OCI-LY7 (cell line): ENCODE data around the gene TGFB1. TPM values are rescaled to one million over a fixed set of nuclear protein-coding genes. Genes with fewer than 3 reads are reported as not detected.

Experiments used
- BruUV-seq: library from RNA; stranded (reverse); fragments of 400-500 nt; replicated peaks from 2 replicates; lab custom pipeline; 2021; lab: Mats Ljungman, UMichigan
- CTCF ChIA-PET: fragments of 300-600 bp; sonication (Branson Sonifier 250); formaldehyde crosslinking; loops from one replicate; lab custom pipeline; 2022; ENCODE audit warnings: antibody characterized with exemption; ENCODE audit not compliant: unreplicated experiment; lab: Charles Lee
- POLR2A ChIA-PET: fragments of 300-600 bp; sonication (Branson Sonifier 250); formaldehyde crosslinking; loops from one replicate; lab custom pipeline; 2022; ENCODE audit warnings: antibody characterized with exemption; lab: Charles Lee
- DNase-seq: peaks from one replicate; pipeline ENCODE4 v3.0.0-alpha.2; 2015; ENCODE audit warnings: low spot score
- H2AFZ ChIP-seq: fragments of 200-600 bp; sonication (generic), shearing (Covaris generic); 2 replicates; pipeline ENCODE4 v1.6.1; 2014; ENCODE audit warnings: mild to moderate bottlenecking, antibody characterized with exemption, low read length, moderate library complexity
- H3K27ac ChIP-seq: fragments of 200-600 bp; sonication (generic); 2 replicates; pipeline ENCODE4 v1.5.1; 2014; ENCODE audit warnings: mixed run types, low read depth, mild to moderate bottlenecking, moderate library complexity, low read length, inconsistent platforms; ENCODE audit not compliant: poor library complexity, severe bottlenecking
- H3K36me3 ChIP-seq: fragments of 200-600 bp; sonication (generic); 2 replicates; pipeline ENCODE4 v1.6.1; 2014; ENCODE audit warnings: mild to moderate bottlenecking, antibody characterized with exemption, low read length, moderate library complexity, mixed read lengths; ENCODE audit not compliant: insufficient read depth
- H3K4me1 ChIP-seq: fragments of 200-600 bp; sonication (generic); 2 replicates; pipeline ENCODE4 v1.5.1; 2014; ENCODE audit warnings: mild to moderate bottlenecking, low read length; ENCODE audit not compliant: insufficient read depth, poor library complexity, severe bottlenecking
- H3K4me2 ChIP-seq: fragments of 200-600 bp; sonication (generic); 2 replicates; pipeline ENCODE4 v1.6.1; 2014; ENCODE audit warnings: mild to moderate bottlenecking, low read length
- H3K4me3 ChIP-seq: fragments of 200-600 bp; sonication (generic); 2 replicates; pipeline ENCODE4 v1.5.1; 2014; ENCODE audit warnings: mild to moderate bottlenecking, low read depth, low read length; ENCODE audit not compliant: poor library complexity, severe bottlenecking
- H3K79me2 ChIP-seq: fragments of 200-600 bp; sonication (generic); 2 replicates; pipeline ENCODE4 v1.6.1; 2016; ENCODE audit warnings: low read depth, mild to moderate bottlenecking, low read length, moderate library complexity, mixed read lengths; ENCODE audit not compliant: insufficient read depth
- H3K9me2 ChIP-seq: fragments of 200-600 bp; sonication (generic); 2 replicates; pipeline ENCODE4 v1.6.1; 2016; ENCODE audit warnings: mild to moderate bottlenecking, low read length, mixed read lengths; ENCODE audit not compliant: insufficient read depth
- H3K9me3 ChIP-seq: fragments of 200-600 bp; sonication (generic); 2 replicates; pipeline ENCODE4 v1.6.1; 2014; ENCODE audit warnings: mild to moderate bottlenecking, mixed run types, low read length, mixed read lengths
- H4K20me1 ChIP-seq: fragments of 200-600 bp; sonication (generic); 2 replicates; pipeline ENCODE4 v1.6.1; 2014; ENCODE audit warnings: mild to moderate bottlenecking, antibody characterized with exemption, low read length, moderate library complexity, mixed read lengths; ENCODE audit not compliant: insufficient read depth
- EZH2phosphoT487 ChIP-seq: fragments of 200-600 bp; sonication (generic); IDR thresholded peaks from 2 replicates; pipeline ENCODE4 v1.6.1; 2018; ENCODE audit warnings: low read depth, borderline replicate concordance, mild to moderate bottlenecking, mixed run types, antibody characterized with exemption, low read length, moderate library complexity, mixed read lengths
- intact Hi-C: fragments of 100-400 bp; cut with micrococcal nuclease; formaldehyde crosslinking; loops from one replicate; pipeline ENCODE4 v1.10.0; 2022; ENCODE audit not compliant: unreplicated experiment
- total RNA-seq, 2 experiments: library from RNA; depleted of rRNA in 1 of 2; stranded (reverse); fragments of >200 nt in 1 of 2; shearing (Covaris generic) in 1 of 2; gene quantifications; 2 replicates each; pipeline ENCODE4 v1.2.3, GENCODE V29; 2014 to 2022
- TF ChIP-seq, protein P1 (sequence below): fragments of 200-600 bp; sonication (generic); conservative IDR thresholded peaks from 2 replicates; pipeline ENCODE4 v1.5.1; 2014; ENCODE audit warnings: mild to moderate bottlenecking, antibody characterized with exemption, low read length, moderate library complexity, mixed read lengths

TGFB1 gene
- total RNA-seq, 2 experiments from 2014 or later: 15.5 to 88.8 TPM

DNA sequence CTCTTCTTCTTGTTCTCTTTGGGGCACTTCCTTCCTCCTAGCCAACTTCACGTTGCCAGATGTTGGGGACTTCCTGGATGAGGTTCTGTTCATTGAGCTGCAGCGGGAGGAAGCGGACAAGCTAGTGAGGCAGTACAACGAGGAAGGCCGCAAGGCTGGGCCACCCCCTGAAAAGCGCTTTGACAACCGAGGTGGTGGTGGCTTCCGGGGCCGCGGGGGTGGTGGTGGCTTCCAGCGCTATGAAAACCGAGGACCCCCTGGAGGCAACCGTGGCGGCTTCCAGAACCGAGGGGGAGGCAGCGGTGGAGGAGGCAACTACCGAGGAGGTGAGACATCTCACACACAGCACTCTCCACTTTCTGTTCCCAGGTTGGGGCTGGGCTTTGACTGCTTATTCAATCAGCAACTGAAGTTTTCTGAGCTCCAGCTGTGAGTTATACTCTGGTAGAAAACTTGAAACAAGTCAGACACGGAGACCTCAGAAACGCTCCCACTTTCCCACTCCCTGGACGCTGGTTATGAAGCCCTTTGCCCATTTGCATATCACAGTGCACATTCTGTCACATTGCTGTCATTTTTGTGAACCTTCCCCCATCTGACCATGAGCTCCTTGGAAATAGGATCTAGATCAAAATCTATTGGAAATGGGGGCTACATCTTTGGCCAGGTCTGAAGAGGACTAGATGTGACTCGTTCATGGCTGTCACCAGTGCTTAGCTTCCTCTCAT is 50.9 kb downstream of the TGFB1 start:
- CTCF ChIA-PET: no interaction called here
- no peak for DNase-seq
- H3K4me2 ChIP-seq: no peak overlapping the region
- no TSS peak for BruUV-seq
- no peak overlapping the region for H3K4me3 ChIP-seq
- no peaks in the 10 kb centered on the region for H3K9me2 ChIP-seq
- TF ChIP-seq, protein P1, sequence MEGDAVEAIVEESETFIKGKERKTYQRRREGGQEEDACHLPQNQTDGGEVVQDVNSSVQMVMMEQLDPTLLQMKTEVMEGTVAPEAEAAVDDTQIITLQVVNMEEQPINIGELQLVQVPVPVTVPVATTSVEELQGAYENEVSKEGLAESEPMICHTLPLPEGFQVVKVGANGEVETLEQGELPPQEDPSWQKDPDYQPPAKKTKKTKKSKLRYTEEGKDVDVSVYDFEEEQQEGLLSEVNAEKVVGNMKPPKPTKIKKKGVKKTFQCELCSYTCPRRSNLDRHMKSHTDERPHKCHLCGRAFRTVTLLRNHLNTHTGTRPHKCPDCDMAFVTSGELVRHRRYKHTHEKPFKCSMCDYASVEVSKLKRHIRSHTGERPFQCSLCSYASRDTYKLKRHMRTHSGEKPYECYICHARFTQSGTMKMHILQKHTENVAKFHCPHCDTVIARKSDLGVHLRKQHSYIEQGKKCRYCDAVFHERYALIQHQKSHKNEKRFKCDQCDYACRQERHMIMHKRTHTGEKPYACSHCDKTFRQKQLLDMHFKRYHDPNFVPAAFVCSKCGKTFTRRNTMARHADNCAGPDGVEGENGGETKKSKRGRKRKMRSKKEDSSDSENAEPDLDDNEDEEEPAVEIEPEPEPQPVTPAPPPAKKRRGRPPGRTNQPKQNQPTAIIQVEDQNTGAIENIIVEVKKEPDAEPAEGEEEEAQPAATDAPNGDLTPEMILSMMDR: no peak
- TF ChIP-seq EZH2phosphoT487: no peak
- peaks cover 16% of the 10 kb centered on the region for H3K4me1 ChIP-seq
- intact Hi-C loops: no loop called here
- POLR2A ChIA-PET: no interaction called here
- peaks cover 100% of the 10 kb centered on the region for H3K36me3 ChIP-seq
- H3K9me3 ChIP-seq: no peaks in the 10 kb centered on the region
- H3K79me2 ChIP-seq: no peaks in the 10 kb centered on the region
- no peak overlapping the region for H2AFZ ChIP-seq
- no peak overlapping the region for H3K27ac ChIP-seq
- no peaks in the 10 kb centered on the region for H4K20me1 ChIP-seq

DNA sequence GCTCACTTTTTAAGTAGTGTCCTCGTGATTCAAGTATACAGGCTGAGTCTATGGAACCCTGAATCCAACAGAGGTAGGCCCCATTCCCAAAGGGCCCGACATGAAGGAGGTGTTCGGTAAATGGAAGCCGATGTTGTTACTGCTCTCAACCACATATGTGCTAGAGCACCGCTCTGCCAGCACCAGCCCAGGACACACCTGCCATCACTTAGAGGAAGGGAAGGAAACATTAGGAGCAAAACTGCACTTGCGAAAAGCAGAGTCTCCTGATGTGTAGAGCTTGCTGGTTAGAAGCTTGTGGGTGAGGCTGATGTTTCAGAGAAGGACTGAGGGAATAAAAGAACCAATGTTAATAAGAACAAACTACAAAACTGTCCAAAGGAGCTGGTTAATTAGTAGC is 53.2 kb downstream of the TGFB1 start:
- TF ChIP-seq, protein P1: no peak
- TF ChIP-seq EZH2phosphoT487: no peak
- Histone ChIP-seq H4K20me1 (no peaks in the 10 kb centered on the region), H3K9me3 (no peaks in the 10 kb centered on the region), H3K27ac (no peak overlapping the region), H3K79me2 (no peaks in the 10 kb centered on the region), H2AFZ (no peak overlapping the region), H3K36me3 (peaks cover 100% of the 10 kb centered on the region), H3K9me2 (no peaks in the 10 kb centered on the region), H3K4me3 (no peak overlapping the region), H3K4me2 (no peak overlapping the region), H3K4me1 (peaks cover 16% of the 10 kb centered on the region)
- ChIA-PET CTCF (no interaction called here), POLR2A (interaction anchor here (0.6 kb wide), 2 partner anchors 32 to 871 kb away, joined by 3 to 6 read pairs; no protein-coding TSS in a partner anchor)
- intact Hi-C loops: no loop called here
- BruUV-seq: no TSS peak
- no peak for DNase-seq

DNA sequence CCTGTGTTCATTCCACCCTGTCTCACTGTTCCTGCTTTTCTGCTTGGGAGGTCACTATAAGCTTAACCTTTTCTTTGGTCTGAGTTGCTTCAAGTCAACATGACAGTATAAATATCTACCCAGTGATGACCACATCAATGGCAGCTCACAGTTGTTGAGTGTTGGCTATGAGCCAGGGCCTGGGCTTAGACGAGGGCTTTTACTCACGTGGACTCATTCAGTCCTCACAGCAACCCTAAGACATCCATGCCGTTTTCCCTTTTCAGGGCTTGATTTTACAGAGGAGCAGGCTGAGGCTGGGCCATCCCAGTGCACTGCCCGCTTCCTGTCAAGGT is 54.0 kb downstream of the TGFB1 start:
- intact Hi-C loops: no loop called here
- no peak overlapping the region for H3K4me2 ChIP-seq
- H3K9me3 ChIP-seq: no peaks in the 10 kb centered on the region
- TF ChIP-seq EZH2phosphoT487: no peak
- TF ChIP-seq, protein P1: no peak
- peaks cover 16% of the 10 kb centered on the region for H3K4me1 ChIP-seq
- H3K36me3 ChIP-seq: peaks cover 100% of the 10 kb centered on the region
- H3K27ac ChIP-seq: no peak overlapping the region
- ChIA-PET CTCF (no interaction called here), POLR2A (no interaction called here)
- no TSS peak for BruUV-seq
- no peak overlapping the region for H2AFZ ChIP-seq
- no peak for DNase-seq
- H3K9me2 ChIP-seq: no peaks in the 10 kb centered on the region
- H3K79me2 ChIP-seq: no peaks in the 10 kb centered on the region
- H4K20me1 ChIP-seq: no peaks in the 10 kb centered on the region
- H3K4me3 ChIP-seq: no peak overlapping the region
